Transverse colon (tissue), 4 donors: ENCODE data around the gene ANXA5.

Experiments used
- POLR2AphosphoS5 ChIP-seq, 3 donors: sonication (generic); formaldehyde crosslinking; IDR thresholded peaks; one replicate each; pipeline ENCODE4 v1.6.1; 2016; ENCODE audit warnings: antibody characterized with exemption in 3 of 3
- TF ChIP-seq, protein P1 (sequence below), 5 experiments: fragments of 200-600 bp in 3 of 5; fragments of 450-650 bp in 2 of 5; sonication (generic) in 3 of 5; IDR thresholded peaks; 1 replicate in 2 of 5; 2 replicates in 3 of 5; pipeline ENCODE4 v1.5.1; 2016 to 2017; ENCODE audit warnings: antibody characterized with exemption in 5 of 5, inconsistent platforms in 3 of 5, mild to moderate bottlenecking in 2 of 5, moderate library complexity in 1 of 5

DNA sequence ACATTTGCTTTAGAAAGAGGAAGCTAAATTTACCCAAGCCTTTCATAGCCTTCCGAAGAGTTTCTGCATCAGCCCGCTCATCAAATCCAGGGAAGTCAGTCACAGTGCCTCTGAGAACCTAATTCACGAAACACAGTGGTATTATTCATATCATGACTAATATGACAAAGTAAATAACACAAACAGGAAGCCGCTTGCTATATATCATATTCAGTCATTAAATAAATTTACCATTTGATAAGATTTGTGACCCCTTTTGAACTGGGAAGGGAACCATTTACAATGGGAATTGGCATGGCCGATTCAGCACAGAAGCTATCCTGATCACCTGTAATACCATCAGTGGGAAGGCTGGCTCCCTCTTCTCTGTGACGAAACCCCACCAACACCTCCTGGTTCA is 10.5 kb downstream of the ANXA5 start:
- TF ChIP-seq, protein P1, sequence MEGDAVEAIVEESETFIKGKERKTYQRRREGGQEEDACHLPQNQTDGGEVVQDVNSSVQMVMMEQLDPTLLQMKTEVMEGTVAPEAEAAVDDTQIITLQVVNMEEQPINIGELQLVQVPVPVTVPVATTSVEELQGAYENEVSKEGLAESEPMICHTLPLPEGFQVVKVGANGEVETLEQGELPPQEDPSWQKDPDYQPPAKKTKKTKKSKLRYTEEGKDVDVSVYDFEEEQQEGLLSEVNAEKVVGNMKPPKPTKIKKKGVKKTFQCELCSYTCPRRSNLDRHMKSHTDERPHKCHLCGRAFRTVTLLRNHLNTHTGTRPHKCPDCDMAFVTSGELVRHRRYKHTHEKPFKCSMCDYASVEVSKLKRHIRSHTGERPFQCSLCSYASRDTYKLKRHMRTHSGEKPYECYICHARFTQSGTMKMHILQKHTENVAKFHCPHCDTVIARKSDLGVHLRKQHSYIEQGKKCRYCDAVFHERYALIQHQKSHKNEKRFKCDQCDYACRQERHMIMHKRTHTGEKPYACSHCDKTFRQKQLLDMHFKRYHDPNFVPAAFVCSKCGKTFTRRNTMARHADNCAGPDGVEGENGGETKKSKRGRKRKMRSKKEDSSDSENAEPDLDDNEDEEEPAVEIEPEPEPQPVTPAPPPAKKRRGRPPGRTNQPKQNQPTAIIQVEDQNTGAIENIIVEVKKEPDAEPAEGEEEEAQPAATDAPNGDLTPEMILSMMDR (IDR thresholded peaks at IDR 0.05), result no peak
- TF ChIP-seq POLR2AphosphoS5 (IDR thresholded peaks at IDR 0.05), result no peak
